Activated CD4-positive, alpha-beta memory T cell treated with anti-CD3 and anti-CD28 coated beads for 36 hours (primary cell): ENCODE results near the gene MPST. TPM values are rescaled to one million over a fixed set of nuclear protein-coding genes. Genes with fewer than 3 reads are reported as not detected.

Experiments used
- CTCF ChIA-PET: fragments of 350-600 bp; sonication (Branson Sonifier 250); formaldehyde crosslinking; loops from one replicate; lab custom pipeline; 2021; ENCODE audit warnings: antibody characterized with exemption, inconsistent platforms; lab: Charles Lee
- POLR2A ChIA-PET: fragments of 350-600 bp; sonication (Branson Sonifier 250); formaldehyde crosslinking; loops from one replicate; lab custom pipeline; 2021; ENCODE audit warnings: antibody characterized with exemption; lab: Charles Lee
- DNase-seq: peaks from one replicate; pipeline ENCODE4 v3.0.0-alpha.2; 2020
- H3K27ac Mint-ChIP-seq: one replicate; pipeline ENCODE4 v1.8.0; 2021; ENCODE audit warnings: mixed read lengths
- H3K27me3 Mint-ChIP-seq: one replicate; pipeline ENCODE4 v1.8.0; 2021; ENCODE audit warnings: mixed read lengths
- H3K36me3 Mint-ChIP-seq: one replicate; pipeline ENCODE4 v1.8.0; 2021; ENCODE audit warnings: mixed read lengths
- H3K4me1 Mint-ChIP-seq: one replicate; pipeline ENCODE4 v1.8.0; 2021; ENCODE audit warnings: low read depth, mixed read lengths
- H3K4me3 Mint-ChIP-seq: one replicate; pipeline ENCODE4 v1.8.0; 2021; ENCODE audit warnings: mild to moderate bottlenecking, mixed read lengths
- H3K9me3 Mint-ChIP-seq: one replicate; pipeline ENCODE4 v1.8.0; 2021; ENCODE audit warnings: mixed read lengths
- intact Hi-C: fragments of 100-400 bp; cut with micrococcal nuclease; formaldehyde crosslinking; loops from one replicate; pipeline ENCODE4 v1.15.1; 2023
- total RNA-seq, 2 experiments: library from RNA; stranded (reverse); gene quantifications; one replicate each; pipeline ENCODE4 v1.2.3, GENCODE V29; 2021

Gene MPST
- total RNA-seq, 2 experiments from 2014 or later, result 16.9 to 17.6 TPM

DNA sequence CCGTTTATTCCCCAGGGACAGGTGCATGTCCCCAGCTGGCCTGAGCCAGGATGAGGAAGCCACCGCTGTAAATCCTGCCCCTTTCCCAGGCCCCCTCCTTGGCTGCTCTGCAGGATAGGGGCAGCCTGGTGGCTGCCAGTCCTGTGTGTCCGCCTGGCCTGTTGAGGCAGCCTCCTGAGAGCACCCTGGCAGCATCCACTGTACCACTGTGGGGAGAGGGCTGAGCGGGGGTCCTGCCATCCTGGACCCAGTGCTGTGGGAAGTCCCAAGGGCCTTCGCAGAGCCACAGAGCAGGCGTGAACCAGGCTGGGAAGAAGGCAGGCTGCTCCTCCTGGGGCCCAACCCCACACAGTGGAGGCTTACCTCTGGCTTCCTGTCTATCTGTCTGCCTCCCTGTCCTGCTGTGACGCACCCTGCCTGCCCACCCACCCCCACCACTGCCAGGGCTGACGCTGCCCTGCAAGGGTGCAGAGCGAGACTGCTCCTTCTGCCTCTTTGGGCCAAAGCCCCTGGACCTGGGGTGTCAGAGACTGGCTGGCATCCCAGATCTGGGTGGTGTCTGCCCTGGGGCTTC lies 40.4 kb downstream of the MPST start:
- CTCF ChIA-PET, result interaction anchor here (0.8 to 1.1 kb wide), 2 partner anchors 20 to 139 kb away, joined by 3 to 7 read pairs; no protein-coding TSS in a partner anchor
- POLR2A ChIA-PET, result interaction anchor here (1.0 to 2.0 kb wide), 7 partner anchors 8 to 103 kb away, joined by 3 to 12 read pairs (median 5); partner anchors contain the start of gene KCTD17
- Mint-ChIP-seq H3K4me3 (peak overlapping the region; percentile 77), H3K9me3 (no peaks in the 10 kb centered on the region), H3K27me3 (no peaks in the 10 kb centered on the region), H3K4me1 (peaks cover 38% of the 10 kb centered on the region), H3K36me3 (peaks cover 28% of the 10 kb centered on the region), H3K27ac (peak overlapping the region; percentile 83)
- intact Hi-C loops, result loop anchor here (1.0 to 2.0 kb wide), 3 partner anchors 8 to 63 kb away; no protein-coding TSS in a partner anchor
- DNase-seq, result peak; percentile 70

DNA sequence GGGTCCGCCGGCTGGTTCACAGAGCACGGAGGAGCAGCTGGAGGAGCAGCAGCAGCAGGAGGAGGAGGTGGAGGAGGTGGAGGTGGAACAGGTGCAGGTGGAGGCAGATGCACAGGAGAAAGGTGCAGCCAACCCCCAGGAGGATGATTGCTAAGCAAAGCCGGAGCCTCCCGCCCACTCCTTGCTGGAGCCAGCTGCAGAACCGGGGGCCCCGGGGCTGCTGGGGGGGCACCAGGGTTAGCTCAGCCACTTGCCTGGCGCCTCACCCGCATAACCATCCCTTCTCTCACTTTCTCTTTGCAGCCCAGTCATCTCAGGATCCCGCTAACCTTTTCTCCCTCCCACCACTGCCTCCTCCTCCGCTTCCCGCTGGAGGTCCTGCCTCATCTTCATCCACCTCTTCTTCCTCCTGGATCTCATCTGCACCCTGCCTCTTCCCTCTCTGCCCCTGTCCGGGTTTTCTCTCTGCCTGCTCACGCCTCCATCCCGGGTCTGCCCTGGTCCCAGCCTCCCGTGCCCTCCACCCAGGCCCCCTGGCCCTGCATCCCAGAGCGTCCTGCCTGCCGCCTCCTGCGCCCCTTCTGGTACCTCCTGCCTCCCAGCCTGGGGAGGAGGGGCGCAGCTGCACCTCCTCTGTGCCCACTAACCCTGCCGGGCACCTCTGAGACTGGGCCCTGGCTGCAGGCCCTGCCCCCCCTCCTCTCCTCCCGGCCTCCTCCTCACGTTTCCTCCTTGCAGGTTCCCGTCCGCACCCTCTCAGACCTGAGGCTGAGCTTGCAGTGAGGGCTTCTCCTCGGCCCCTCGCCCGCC lies 41.5 kb downstream of the MPST start:
- peak; percentile 91 for DNase-seq
- H3K4me1 Mint-ChIP-seq, result peaks cover 38% of the 10 kb centered on the region
- H3K4me3 Mint-ChIP-seq, result peak overlapping the region; percentile 77
- POLR2A ChIA-PET, result interaction anchor here (0.7 to 2.0 kb wide), 10 partner anchors 10 to 102 kb away, joined by 3 to 12 read pairs (median 5); partner anchors contain the start of gene KCTD17
- no peaks in the 10 kb centered on the region for H3K9me3 Mint-ChIP-seq
- peak overlapping the region; percentile 83 for H3K27ac Mint-ChIP-seq
- H3K27me3 Mint-ChIP-seq, result no peaks in the 10 kb centered on the region
- intact Hi-C loops, result loop anchor here (1.0 to 2.0 kb wide), 3 partner anchors 9 to 62 kb away; no protein-coding TSS in a partner anchor
- H3K36me3 Mint-ChIP-seq, result peaks cover 28% of the 10 kb centered on the region
- CTCF ChIA-PET, result interaction anchor here (0.6 to 1.1 kb wide), 5 partner anchors 15 to 138 kb away, joined by 3 to 7 read pairs (median 3); no protein-coding TSS in a partner anchor

DNA sequence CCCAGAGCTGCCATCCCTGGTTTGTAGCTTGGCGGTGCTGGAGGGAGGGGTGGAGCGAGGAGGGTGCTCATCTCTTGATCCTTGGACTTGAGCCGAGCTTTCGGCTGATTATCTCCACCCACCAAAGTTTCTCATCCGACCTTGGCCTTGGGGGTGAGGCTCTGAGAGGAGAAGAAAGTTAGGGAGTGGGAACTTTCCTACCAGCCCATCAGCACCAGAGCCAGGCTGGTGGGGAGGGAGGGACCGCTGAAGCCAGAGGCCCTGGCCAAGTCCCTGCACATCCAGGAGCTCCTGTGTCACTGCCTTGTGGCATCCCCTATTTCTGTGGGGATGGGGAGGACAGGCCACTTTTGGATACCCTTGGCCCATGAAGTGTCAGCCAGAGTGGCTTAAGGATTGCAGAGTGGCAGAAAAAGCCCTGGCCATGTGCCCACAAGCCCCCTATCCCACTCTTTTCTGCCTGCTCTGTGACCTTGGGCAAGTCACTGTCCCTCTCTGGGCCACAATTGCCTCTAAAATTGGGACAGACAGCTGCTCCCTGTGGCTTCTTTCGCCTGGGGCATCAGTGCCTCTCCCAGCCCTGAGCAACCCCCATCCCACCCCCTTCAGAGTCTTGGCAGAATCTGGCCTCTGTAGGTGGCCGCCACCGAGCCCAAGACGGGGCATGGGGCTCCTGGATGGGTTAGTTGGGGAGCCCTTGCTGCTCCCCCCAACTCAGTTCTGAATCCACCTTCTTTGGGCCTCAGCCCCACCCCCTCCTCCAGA lies 42.3 kb downstream of the MPST start:
- CTCF ChIA-PET, result interaction anchor here (0.8 to 1.1 kb wide), 3 partner anchors 17 to 101 kb away, joined by 3 to 4 read pairs (median 3); no protein-coding TSS in a partner anchor

DNA sequence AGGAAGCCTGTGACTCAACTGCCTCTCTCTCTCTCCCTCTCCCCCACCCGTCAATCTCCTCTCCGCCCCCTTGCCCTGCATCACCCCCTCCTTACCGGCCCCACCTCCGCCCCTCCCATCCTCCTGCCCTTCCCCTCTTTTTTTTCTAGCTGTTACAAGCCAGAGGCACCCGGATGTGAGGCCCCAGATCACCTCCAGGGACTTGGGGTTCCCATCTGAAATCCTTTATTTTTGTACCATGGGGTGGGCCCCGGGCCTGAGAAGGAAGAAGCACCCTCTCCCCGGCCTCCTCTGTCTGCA lies 42.8 kb downstream of the MPST start:
- POLR2A ChIA-PET, result interaction anchor here (0.6 to 1.7 kb wide), 2 partner anchors 18 to 87 kb away, joined by 3 to 7 read pairs; partner anchors contain the start of gene IL2RB
- Mint-ChIP-seq H3K9me3 (no peaks in the 10 kb centered on the region), H3K36me3 (peaks cover 24% of the 10 kb centered on the region), H3K4me3 (no peak overlapping the region), H3K27me3 (no peaks in the 10 kb centered on the region), H3K27ac (no peak overlapping the region), H3K4me1 (peaks cover 38% of the 10 kb centered on the region)
- DNase-seq, result peak; percentile 64
- CTCF ChIA-PET, result interaction anchor here (0.8 kb wide), 1 partner anchor 32 kb away, joined by 3 read pairs; no protein-coding TSS in a partner anchor
- intact Hi-C loops, result no loop called here

More for the DNA sequence above, 42.3 kb downstream of the MPST start:
- no peaks in the 10 kb centered on the region for H3K27me3 Mint-ChIP-seq
- peaks cover 38% of the 10 kb centered on the region for H3K4me1 Mint-ChIP-seq
- H3K9me3 Mint-ChIP-seq, result no peaks in the 10 kb centered on the region
- intact Hi-C loops, result loop anchor here (2.0 kb wide), 2 partner anchors 17 to 61 kb away; no protein-coding TSS in a partner anchor
- H3K36me3 Mint-ChIP-seq, result peaks cover 26% of the 10 kb centered on the region
- no peak for DNase-seq
- H3K4me3 Mint-ChIP-seq, result peak overlapping the region; percentile 38
- POLR2A ChIA-PET, result interaction anchor here (0.6 to 2.0 kb wide), 7 partner anchors 10 to 88 kb away, joined by 3 to 12 read pairs (median 4); partner anchors contain the start of genes IL2RB and KCTD17
- H3K27ac Mint-ChIP-seq, result peak overlapping the region; percentile 83

DNA sequence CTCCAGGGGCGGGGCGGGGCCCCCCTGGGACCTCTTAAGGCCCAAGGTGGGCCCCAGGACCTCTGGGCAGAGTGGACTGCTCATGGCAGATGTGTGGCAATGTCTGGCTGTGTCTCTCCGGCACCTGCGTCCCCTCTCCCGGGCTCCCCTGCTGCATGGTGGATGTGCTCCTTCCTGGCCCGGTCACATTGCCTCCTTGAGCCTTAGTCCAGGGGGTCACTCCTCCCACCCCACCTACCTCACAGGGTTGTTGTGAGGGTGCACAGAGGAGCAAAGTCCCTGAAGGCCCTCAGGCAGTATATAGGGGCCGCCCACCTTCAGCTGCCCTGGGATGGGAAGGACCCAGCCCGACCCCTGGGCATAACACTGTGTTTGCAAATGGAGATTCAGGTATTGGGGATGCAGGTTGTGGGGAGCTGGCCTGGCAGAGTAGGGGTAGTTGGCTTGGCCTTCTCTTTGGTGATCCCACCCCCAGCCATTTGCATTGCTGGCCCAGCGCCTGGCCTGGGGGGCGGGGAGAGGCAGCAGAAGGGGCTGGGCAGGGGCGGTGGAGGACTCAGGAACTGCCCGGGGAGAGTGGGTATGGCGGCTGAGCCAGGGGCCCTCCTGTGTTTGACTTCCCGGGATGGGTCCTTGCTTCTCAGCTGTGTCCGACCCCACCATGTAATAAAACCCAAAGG lies 43.3 kb downstream of the MPST start:
- ChIA-PET POLR2A (interaction anchor here (0.5 to 1.7 kb wide), 2 partner anchors 17 to 75 kb away, joined by 3 to 7 read pairs; no protein-coding TSS in a partner anchor), CTCF (interaction anchor here (0.8 to 1.2 kb wide), 2 partner anchors 19 to 32 kb away, joined by 3 read pairs; no protein-coding TSS in a partner anchor)

DNA sequence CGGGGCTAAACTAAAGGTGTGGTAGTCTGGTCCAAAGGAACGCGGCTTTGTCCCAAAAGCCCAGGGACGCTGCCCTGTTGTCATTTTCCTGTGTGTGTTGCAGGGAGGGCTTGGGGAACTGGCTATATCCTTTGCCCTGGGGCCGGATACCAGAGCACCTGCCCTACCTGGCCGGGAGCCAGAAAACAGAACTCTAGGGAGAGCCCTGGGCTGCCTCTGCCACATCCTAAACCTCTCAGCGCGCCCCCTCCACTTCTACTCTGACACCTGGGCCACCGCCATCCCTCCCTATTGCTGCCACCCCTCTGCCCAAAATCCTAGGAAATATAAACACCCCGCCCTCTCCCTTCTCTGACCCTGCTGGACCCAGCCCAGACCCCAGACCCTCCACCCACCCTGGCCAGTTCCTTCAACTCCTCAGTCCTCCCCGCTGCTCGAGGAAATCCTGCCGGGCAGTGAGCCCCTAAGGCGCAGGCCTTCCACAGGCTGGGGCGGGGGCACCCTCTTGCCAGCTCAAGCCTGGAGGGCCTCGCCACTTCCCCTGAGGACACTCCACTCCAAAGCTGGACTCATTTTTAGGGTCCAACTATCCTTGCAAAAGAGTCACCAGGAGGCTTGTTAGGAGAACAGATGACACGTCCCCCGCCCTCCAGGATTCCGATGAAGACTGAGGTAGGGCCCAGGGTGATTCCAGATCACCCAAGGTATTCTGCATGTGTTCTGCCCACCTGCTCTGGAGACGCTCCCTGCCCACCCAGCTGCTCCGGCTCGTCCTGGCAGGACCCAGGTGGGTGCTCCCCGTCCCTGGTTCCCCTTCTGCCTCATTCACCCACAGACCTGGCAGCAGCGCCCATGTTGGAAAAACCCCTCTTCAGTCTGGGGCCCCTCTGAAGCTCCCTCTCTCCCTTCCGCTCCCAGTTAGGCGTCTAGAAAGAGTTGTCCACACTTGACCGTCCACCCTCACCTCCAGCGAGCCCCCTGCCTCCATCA lies 44.2 kb downstream of the MPST start:
- peaks cover 20% of the 10 kb centered on the region for H3K36me3 Mint-ChIP-seq
- H3K4me3 Mint-ChIP-seq, result no peak overlapping the region
- intact Hi-C loops, result no loop called here
- peaks cover 7% of the 10 kb centered on the region for H3K27me3 Mint-ChIP-seq
- no peaks in the 10 kb centered on the region for H3K9me3 Mint-ChIP-seq
- CTCF ChIA-PET, result interaction anchor here (1.2 kb wide), 1 partner anchor 20 kb away, joined by 3 read pairs; no protein-coding TSS in a partner anchor
- H3K27ac Mint-ChIP-seq, result no peak overlapping the region
- peaks cover 36% of the 10 kb centered on the region for H3K4me1 Mint-ChIP-seq
- DNase-seq, result no peak
- POLR2A ChIA-PET, result interaction anchor here (0.5 to 1.5 kb wide), 3 partner anchors 12 to 99 kb away, joined by 3 read pairs; no protein-coding TSS in a partner anchor

More for the DNA sequence above, 43.3 kb downstream of the MPST start:
- Mint-ChIP-seq H3K27me3 (no peaks in the 10 kb centered on the region), H3K4me3 (no peak overlapping the region), H3K36me3 (peaks cover 20% of the 10 kb centered on the region), H3K27ac (no peak overlapping the region), H3K9me3 (no peaks in the 10 kb centered on the region), H3K4me1 (peaks cover 37% of the 10 kb centered on the region)
- DNase-seq, result no peak
- intact Hi-C loops, result no loop called here

DNA sequence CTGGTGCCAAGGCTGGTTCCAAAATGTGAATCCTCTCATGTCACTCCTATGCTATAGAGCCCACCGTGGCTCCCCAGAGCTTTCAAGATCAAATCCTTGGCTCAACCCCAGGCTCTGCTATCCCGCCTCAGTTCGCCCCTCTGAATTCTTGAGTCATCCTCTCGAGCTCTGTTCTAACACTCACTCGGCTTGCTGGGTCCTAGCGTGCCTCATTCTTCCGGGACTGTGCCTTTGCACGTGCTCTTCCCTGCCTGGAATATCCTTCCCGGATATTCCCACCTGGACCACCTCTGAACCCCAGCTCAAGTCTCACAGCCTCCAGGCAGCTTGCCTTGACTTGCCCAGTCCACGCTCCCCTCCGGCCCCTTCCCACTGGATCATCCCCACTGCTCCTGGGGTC lies 45.0 kb downstream of the MPST start:
- peaks cover 31% of the 10 kb centered on the region for H3K4me1 Mint-ChIP-seq
- no peak overlapping the region for H3K4me3 Mint-ChIP-seq
- CTCF ChIA-PET, result interaction anchor here (0.6 to 1.2 kb wide), 2 partner anchors 43 to 87 kb away, joined by 3 to 4 read pairs; no protein-coding TSS in a partner anchor
- no peak for DNase-seq
- H3K27me3 Mint-ChIP-seq, result peaks cover 11% of the 10 kb centered on the region
- POLR2A ChIA-PET, result interaction anchor here (1.3 to 1.5 kb wide), 2 partner anchors 12 to 98 kb away, joined by 3 read pairs; no protein-coding TSS in a partner anchor
- H3K27ac Mint-ChIP-seq, result no peak overlapping the region
- intact Hi-C loops, result no loop called here
- no peaks in the 10 kb centered on the region for H3K9me3 Mint-ChIP-seq
- H3K36me3 Mint-ChIP-seq, result peaks cover 18% of the 10 kb centered on the region

DNA sequence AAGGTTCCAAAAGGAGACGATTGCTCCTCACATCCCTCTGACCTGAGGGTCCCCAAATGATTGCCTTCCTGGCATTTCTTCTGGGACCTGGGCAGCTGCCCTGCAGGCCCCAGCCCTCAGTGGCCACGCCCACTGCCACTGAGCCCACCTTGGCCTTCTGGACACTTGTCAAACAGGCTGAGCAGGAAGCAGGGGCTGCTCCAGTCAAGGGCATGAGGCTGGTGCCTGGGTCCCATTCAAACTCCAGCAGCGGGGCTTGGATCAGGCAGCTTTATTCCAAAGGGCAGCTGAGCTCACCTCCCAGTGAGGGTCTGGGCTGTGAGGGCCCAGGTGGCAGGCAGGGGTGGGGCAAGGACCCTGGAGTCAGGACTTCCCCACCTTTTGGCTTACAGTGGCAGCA lies 45.6 kb downstream of the MPST start:
- intact Hi-C loops, result no loop called here
- CTCF ChIA-PET, result interaction anchor here (0.8 to 1.2 kb wide), 2 partner anchors 12 to 88 kb away, joined by 3 to 4 read pairs; no protein-coding TSS in a partner anchor
- H3K4me3 Mint-ChIP-seq, result no peak overlapping the region
- H3K27me3 Mint-ChIP-seq, result peaks cover 18% of the 10 kb centered on the region
- POLR2A ChIA-PET, result interaction anchor here (1.5 kb wide), 1 partner anchor 13 kb away, joined by 3 read pairs; no protein-coding TSS in a partner anchor
- DNase-seq, result no peak
- H3K4me1 Mint-ChIP-seq, result peaks cover 26% of the 10 kb centered on the region
- H3K36me3 Mint-ChIP-seq, result peaks cover 20% of the 10 kb centered on the region
- no peaks in the 10 kb centered on the region for H3K9me3 Mint-ChIP-seq
- no peak overlapping the region for H3K27ac Mint-ChIP-seq

DNA sequence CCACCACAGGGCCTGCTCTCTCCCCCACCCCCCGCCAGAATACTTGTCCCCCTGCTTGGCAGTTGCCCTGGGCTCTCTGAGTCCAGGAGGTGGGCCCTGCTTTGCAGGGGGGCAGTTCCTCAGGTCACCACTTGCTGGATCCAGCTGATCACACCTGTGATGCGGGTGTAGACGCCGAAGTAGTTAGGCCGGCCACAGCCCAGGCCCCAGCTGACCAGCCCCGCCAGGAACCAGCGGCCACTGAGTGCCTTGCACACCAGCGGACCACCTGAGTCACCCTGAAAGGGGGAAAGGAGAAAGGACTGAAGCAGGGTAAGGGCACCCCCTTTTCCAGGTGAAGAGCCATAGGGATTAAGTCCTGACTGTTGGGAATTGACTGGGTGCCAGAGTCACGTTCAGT lies 46.4 kb downstream of the MPST start:
- ChIA-PET CTCF (interaction anchor here (0.8 kb wide), 1 partner anchor 11 kb away, joined by 3 read pairs; no protein-coding TSS in a partner anchor), POLR2A (no interaction called here)
- intact Hi-C loops, result no loop called here
- Mint-ChIP-seq H3K27ac (no peak overlapping the region), H3K27me3 (peaks cover 18% of the 10 kb centered on the region), H3K4me1 (peaks cover 19% of the 10 kb centered on the region), H3K9me3 (no peaks in the 10 kb centered on the region), H3K4me3 (no peak overlapping the region), H3K36me3 (peaks cover 16% of the 10 kb centered on the region)
- DNase-seq, result no peak

DNA sequence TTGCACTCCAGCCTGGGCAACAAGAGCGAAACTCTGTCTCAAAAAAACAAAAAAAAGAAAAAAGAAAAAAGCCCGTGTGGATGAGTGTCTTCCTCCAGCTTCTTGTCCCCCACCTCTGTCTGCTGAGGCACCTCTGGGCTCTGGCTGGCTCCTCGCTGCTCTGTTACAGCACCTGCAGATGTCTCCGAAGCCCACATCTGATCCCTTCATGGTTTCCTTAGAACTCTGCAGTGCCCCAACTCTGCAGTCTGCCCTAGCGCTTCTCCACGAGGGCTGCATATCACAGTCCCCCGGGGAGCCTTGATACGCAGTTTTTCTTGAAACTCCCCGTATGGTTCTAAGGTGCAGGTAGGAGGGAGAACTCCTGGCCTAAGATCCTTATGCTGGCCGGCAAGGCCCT lies 47.9 kb downstream of the MPST start:
- H3K36me3 Mint-ChIP-seq, result peaks cover 16% of the 10 kb centered on the region
- peaks cover 18% of the 10 kb centered on the region for H3K27me3 Mint-ChIP-seq
- H3K27ac Mint-ChIP-seq, result no peak overlapping the region
- H3K4me3 Mint-ChIP-seq, result no peak overlapping the region
- no peaks in the 10 kb centered on the region for H3K9me3 Mint-ChIP-seq
- peaks cover 4% of the 10 kb centered on the region for H3K4me1 Mint-ChIP-seq
- no peak for DNase-seq
- intact Hi-C loops, result no loop called here
- CTCF ChIA-PET, result no interaction called here
- POLR2A ChIA-PET, result interaction anchor here (0.8 kb wide), 1 partner anchor 13 kb away, joined by 3 read pairs; no protein-coding TSS in a partner anchor
